ENCODE data around the gene PPFIA2.

Gene PPFIA2

GRCh38 chr12:81333812-81334211, 425.3 kb downstream of the PPFIA2 start:
- Histone ChIP-seq H2BK120ac (ENCODE audit: low read depth, low read length) (no peak overlapping the region), H3K9me3 (ENCODE audit: control insufficient read depth, low read length) (no peaks in the 10 kb centered on the region), H3K4me2 (ENCODE audit: low read length, poor library complexity, severe bottlenecking) (no peak overlapping the region), H3K27me3 (ENCODE audit: control insufficient read depth in 1 of 2, insufficient read depth in 1 of 2, low read length in 2 of 2) (no peaks in the 10 kb centered on the region), H3K4ac (ENCODE audit: low read depth in 1 of 2, low read length in 2 of 2) (no peak overlapping the region), H4K8ac (ENCODE audit: low read length) (no peak overlapping the region), H3K9ac (ENCODE audit: low read length) (no peak overlapping the region), H2BK15ac (ENCODE audit: low read depth, poor library complexity, severe bottlenecking) (no peak overlapping the region), H2BK12ac (ENCODE audit: low read length in 2 of 2) (no peak overlapping the region), H3K36me3 (ENCODE audit: control insufficient read depth in 1 of 2, insufficient read depth in 2 of 2, low read depth in 1 of 2, low read length in 2 of 2) (no peaks in the 10 kb centered on the region), H3K4me1 (ENCODE audit: control insufficient read depth, insufficient read depth, low read depth, low read length) (no peaks in the 10 kb centered on the region), H3K79me1 (replicated peaks; ENCODE audit: low read length, poor library complexity, severe bottlenecking) (no peaks in the 10 kb centered on the region), H3K14ac (ENCODE audit: low read length in 2 of 2) (no peak overlapping the region), H3K4me3 (ENCODE audit: insufficient read depth in 1 of 2, low read depth in 1 of 2, low read length in 2 of 2) (no peak overlapping the region), H2AFZ (ENCODE audit: low read depth, low read length) (no peak overlapping the region), H3K27ac (ENCODE audit: low read length, poor library complexity, severe bottlenecking) (no peak overlapping the region), H2AK5ac (ENCODE audit: low read length, severe bottlenecking) (no peak overlapping the region), H3K18ac (ENCODE audit: low read depth in 1 of 2, low read length in 2 of 2) (no peak overlapping the region), H4K91ac (ENCODE audit: low read length) (no peak overlapping the region), H2BK5ac (ENCODE audit: low read depth, low read length, poor library complexity, severe bottlenecking) (no peak overlapping the region), H3K23ac (ENCODE audit: low read length in 2 of 2) (no peak overlapping the region)
- no peak for DNase-seq
- 49% methylated on average over 2 of the region's 2 CpGs for WGBS

DNA sequence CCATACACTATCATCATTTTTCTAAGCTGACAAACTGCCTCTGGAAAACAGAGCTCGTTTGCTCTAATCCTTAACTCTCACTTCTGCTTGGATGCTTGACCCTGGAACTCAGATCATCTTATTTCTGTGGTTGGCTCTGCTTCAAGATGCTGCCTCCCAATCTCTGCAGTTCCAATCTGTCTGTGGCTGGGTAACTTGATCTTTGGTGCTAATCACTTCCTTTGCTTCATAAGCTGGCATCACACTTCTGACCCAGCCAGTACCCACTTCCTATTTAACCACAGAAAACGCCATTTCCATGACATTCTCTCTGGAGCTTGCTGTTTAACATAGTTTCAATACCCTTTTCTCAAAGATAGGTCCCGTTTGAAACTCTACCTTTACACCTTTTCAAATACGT, 427.1 kb downstream of the PPFIA2 start:
- Histone ChIP-seq H2BK120ac (ENCODE audit: low read depth, low read length) (no peak overlapping the region), H4K91ac (ENCODE audit: low read length) (no peak overlapping the region), H3K4ac (ENCODE audit: low read depth in 1 of 2, low read length in 2 of 2) (no peak overlapping the region), H2BK12ac (ENCODE audit: low read length in 2 of 2) (no peak overlapping the region), H3K4me3 (ENCODE audit: insufficient read depth in 1 of 2, low read depth in 1 of 2, low read length in 2 of 2) (no peak overlapping the region), H3K4me1 (ENCODE audit: control insufficient read depth, insufficient read depth, low read depth, low read length) (no peaks in the 10 kb centered on the region), H2AK5ac (ENCODE audit: low read length, severe bottlenecking) (no peak overlapping the region), H3K4me2 (ENCODE audit: low read length, poor library complexity, severe bottlenecking) (no peak overlapping the region), H3K14ac (ENCODE audit: low read length in 2 of 2) (no peak overlapping the region), H3K27me3 (ENCODE audit: control insufficient read depth in 1 of 2, insufficient read depth in 1 of 2, low read length in 2 of 2) (no peaks in the 10 kb centered on the region), H3K79me1 (replicated peaks; ENCODE audit: low read length, poor library complexity, severe bottlenecking) (no peaks in the 10 kb centered on the region), H2AFZ (ENCODE audit: low read depth, low read length) (no peak overlapping the region), H2BK5ac (ENCODE audit: low read depth, low read length, poor library complexity, severe bottlenecking) (no peak overlapping the region), H3K9ac (ENCODE audit: low read length) (no peak overlapping the region), H3K18ac (ENCODE audit: low read depth in 1 of 2, low read length in 2 of 2) (no peak overlapping the region), H3K27ac (ENCODE audit: low read length, poor library complexity, severe bottlenecking) (no peak overlapping the region), H3K9me3 (ENCODE audit: control insufficient read depth, low read length) (no peaks in the 10 kb centered on the region), H3K36me3 (ENCODE audit: control insufficient read depth in 1 of 2, insufficient read depth in 2 of 2, low read depth in 1 of 2, low read length in 2 of 2) (no peaks in the 10 kb centered on the region), H3K23ac (ENCODE audit: low read length in 2 of 2) (no peak overlapping the region), H4K8ac (ENCODE audit: low read length) (no peak overlapping the region), H2BK15ac (ENCODE audit: low read depth, poor library complexity, severe bottlenecking) (no peak overlapping the region)
- no peak for DNase-seq
- 37% methylated on average over 2 of the region's 4 CpGs for WGBS

GRCh38 chr12:81330480-81330879, 428.7 kb downstream of the PPFIA2 start:
- no CpG with 5 or more reads among the region's 1 CpG for WGBS
- Histone ChIP-seq H2BK5ac (ENCODE audit: low read depth, low read length, poor library complexity, severe bottlenecking) (no peak overlapping the region), H2BK12ac (ENCODE audit: low read length in 2 of 2) (no peak overlapping the region)

DNA sequence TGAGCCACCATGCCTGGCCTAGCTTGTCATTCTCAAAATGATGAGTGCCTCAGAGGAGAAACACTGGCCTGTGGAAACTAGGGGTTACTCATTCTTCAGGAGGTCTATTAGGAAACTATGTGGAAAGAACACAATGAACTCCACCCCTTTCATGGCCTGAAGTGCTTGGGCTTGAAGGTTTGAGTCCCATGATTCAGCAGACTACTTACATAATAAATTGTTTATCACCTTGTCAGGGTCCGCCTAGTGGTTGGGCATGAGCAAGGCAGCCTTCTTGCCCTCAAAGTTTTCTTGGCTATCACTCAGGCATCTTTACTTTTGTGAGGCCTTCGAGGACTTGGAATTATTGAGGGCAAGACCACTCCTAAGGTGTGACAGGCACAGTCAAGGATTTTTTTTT, 430.1 kb downstream of the PPFIA2 start:
- Histone ChIP-seq H3K79me1 (replicated peaks; ENCODE audit: low read length, poor library complexity, severe bottlenecking) (no peaks in the 10 kb centered on the region), H2BK5ac (ENCODE audit: low read depth, low read length, poor library complexity, severe bottlenecking) (no peak overlapping the region), H4K8ac (ENCODE audit: low read length) (no peak overlapping the region), H3K27me3 (ENCODE audit: control insufficient read depth in 1 of 2, insufficient read depth in 1 of 2, low read length in 2 of 2) (no peaks in the 10 kb centered on the region), H3K4me2 (ENCODE audit: low read length, poor library complexity, severe bottlenecking) (no peak overlapping the region), H4K91ac (ENCODE audit: low read length) (no peak overlapping the region), H3K23ac (ENCODE audit: low read length in 2 of 2) (no peak overlapping the region), H3K4ac (ENCODE audit: low read depth in 1 of 2, low read length in 2 of 2) (no peak overlapping the region), H2AK5ac (ENCODE audit: low read length, severe bottlenecking) (no peak overlapping the region), H3K9ac (ENCODE audit: low read length) (no peak overlapping the region), H3K4me1 (ENCODE audit: control insufficient read depth, insufficient read depth, low read depth, low read length) (no peaks in the 10 kb centered on the region), H2AFZ (ENCODE audit: low read depth, low read length) (no peak overlapping the region), H3K14ac (ENCODE audit: low read length in 2 of 2) (no peak overlapping the region), H2BK12ac (ENCODE audit: low read length in 2 of 2) (no peak overlapping the region), H3K36me3 (ENCODE audit: control insufficient read depth in 1 of 2, insufficient read depth in 2 of 2, low read depth in 1 of 2, low read length in 2 of 2) (no peaks in the 10 kb centered on the region), H2BK15ac (ENCODE audit: low read depth, poor library complexity, severe bottlenecking) (no peak overlapping the region), H3K18ac (ENCODE audit: low read depth in 1 of 2, low read length in 2 of 2) (no peak overlapping the region), H2BK120ac (ENCODE audit: low read depth, low read length) (no peak overlapping the region), H3K27ac (ENCODE audit: low read length, poor library complexity, severe bottlenecking) (no peak overlapping the region), H3K4me3 (ENCODE audit: insufficient read depth in 1 of 2, low read depth in 1 of 2, low read length in 2 of 2) (no peak overlapping the region), H3K9me3 (ENCODE audit: control insufficient read depth, low read length) (no peaks in the 10 kb centered on the region)
- peak; percentile 10 for DNase-seq
- WGBS = 72% methylated on average over 2 of the region's 2 CpGs

More at GRCh38 chr12:81330480-81330879, 428.7 kb downstream of the PPFIA2 start:
- no peak overlapping the region for H3K18ac ChIP-seq (ENCODE audit: low read depth in 1 of 2, low read length in 2 of 2)
- H3K4me3 ChIP-seq (ENCODE audit: insufficient read depth in 1 of 2, low read depth in 1 of 2, low read length in 2 of 2) = no peak overlapping the region
- H2AFZ ChIP-seq (ENCODE audit: low read depth, low read length) = no peak overlapping the region
- H3K27me3 ChIP-seq (ENCODE audit: control insufficient read depth in 1 of 2, insufficient read depth in 1 of 2, low read length in 2 of 2) = no peaks in the 10 kb centered on the region
- no peak overlapping the region for H3K14ac ChIP-seq (ENCODE audit: low read length in 2 of 2)
- no peak overlapping the region for H3K27ac ChIP-seq (ENCODE audit: low read length, poor library complexity, severe bottlenecking)
- H3K4me1 ChIP-seq (ENCODE audit: control insufficient read depth, insufficient read depth, low read depth, low read length) = no peaks in the 10 kb centered on the region
- no peak overlapping the region for H3K4me2 ChIP-seq (ENCODE audit: low read length, poor library complexity, severe bottlenecking)
- H4K8ac ChIP-seq (ENCODE audit: low read length) = no peak overlapping the region
- DNase-seq = no peak
- no peak overlapping the region for H2BK15ac ChIP-seq (ENCODE audit: low read depth, poor library complexity, severe bottlenecking)
- H4K91ac ChIP-seq (ENCODE audit: low read length) = no peak overlapping the region
- H3K36me3 ChIP-seq (ENCODE audit: control insufficient read depth in 1 of 2, insufficient read depth in 2 of 2, low read depth in 1 of 2, low read length in 2 of 2) = no peaks in the 10 kb centered on the region
- no peak overlapping the region for H2BK120ac ChIP-seq (ENCODE audit: low read depth, low read length)
- H3K4ac ChIP-seq (ENCODE audit: low read depth in 1 of 2, low read length in 2 of 2) = no peak overlapping the region
- H3K23ac ChIP-seq (ENCODE audit: low read length in 2 of 2) = no peak overlapping the region
- H3K9ac ChIP-seq (ENCODE audit: low read length) = no peak overlapping the region
- H3K79me1 ChIP-seq (replicated peaks; ENCODE audit: low read length, poor library complexity, severe bottlenecking) = no peaks in the 10 kb centered on the region
- H3K9me3 ChIP-seq (ENCODE audit: control insufficient read depth, low read length) = no peaks in the 10 kb centered on the region
- H2AK5ac ChIP-seq (ENCODE audit: low read length, severe bottlenecking) = no peak overlapping the region
